ENCODE data around the gene DGKH.

DGKH gene

DNA sequence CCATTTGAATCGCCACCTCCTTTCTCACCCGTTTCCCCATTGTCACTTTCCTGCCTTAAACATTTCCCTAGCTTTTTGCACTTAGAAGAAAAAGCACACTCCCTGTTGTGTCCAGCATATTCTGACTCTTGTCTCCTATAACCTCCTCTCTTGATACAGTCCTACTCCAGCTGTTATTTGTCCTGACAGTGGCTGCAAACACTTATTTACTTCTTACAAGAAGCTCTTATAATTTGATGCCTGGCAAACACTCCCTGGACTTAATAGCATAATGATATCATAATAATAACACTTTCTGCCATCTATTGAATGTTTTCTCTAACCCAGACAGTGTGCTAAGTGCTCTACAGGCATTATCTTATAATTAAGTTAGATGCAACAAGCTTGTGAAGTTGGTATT is 76.6 kb downstream of the DGKH start:
- TF ChIP-seq, protein P1, sequence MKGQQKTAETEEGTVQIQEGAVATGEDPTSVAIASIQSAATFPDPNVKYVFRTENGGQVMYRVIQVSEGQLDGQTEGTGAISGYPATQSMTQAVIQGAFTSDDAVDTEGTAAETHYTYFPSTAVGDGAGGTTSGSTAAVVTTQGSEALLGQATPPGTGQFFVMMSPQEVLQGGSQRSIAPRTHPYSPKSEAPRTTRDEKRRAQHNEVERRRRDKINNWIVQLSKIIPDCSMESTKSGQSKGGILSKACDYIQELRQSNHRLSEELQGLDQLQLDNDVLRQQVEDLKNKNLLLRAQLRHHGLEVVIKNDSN (IDR thresholded peaks at IDR 0.05) = no peak
- TF ChIP-seq NFIC (IDR thresholded peaks at IDR 0.05) (no peak), CEBPB (IDR thresholded peaks at IDR 0.05) (no peak), CREB1 (IDR thresholded peaks at IDR 0.05; ENCODE audit: low read depth) (no peak), TEAD4 (IDR thresholded peaks at IDR 0.05) (no peak)

DNA sequence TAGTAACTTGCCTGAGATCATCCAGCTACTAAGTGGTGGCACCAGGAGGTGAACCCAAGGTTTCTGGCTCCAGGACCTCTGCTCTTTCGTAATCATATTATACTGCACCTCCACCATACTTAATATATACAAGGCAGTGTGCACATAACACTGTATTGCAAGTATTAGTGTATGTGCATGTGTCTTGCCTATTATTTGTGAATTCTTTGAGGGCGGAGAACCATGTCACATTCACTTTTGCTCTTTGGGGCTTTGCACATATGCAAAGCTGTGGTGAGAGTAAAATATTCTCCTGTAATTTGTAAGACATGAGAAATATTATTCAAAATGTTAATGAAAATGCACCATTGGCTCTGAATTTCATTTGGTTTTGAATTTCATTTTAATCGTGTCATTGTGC is 78.6 kb downstream of the DGKH start:
- TF ChIP-seq TEAD4 (IDR thresholded peaks at IDR 0.05) = no peak
- no peak for TF ChIP-seq NFIC (IDR thresholded peaks at IDR 0.05)
- TF ChIP-seq CEBPB (IDR thresholded peaks at IDR 0.05) = no peak
- TF ChIP-seq RAD21 (IDR thresholded peaks at IDR 0.05; ENCODE audit: low read depth) = no peak
- TF ChIP-seq EP300 (IDR thresholded peaks at IDR 0.05; ENCODE audit: borderline replicate concordance) = no peak
- TF ChIP-seq, protein P2, sequence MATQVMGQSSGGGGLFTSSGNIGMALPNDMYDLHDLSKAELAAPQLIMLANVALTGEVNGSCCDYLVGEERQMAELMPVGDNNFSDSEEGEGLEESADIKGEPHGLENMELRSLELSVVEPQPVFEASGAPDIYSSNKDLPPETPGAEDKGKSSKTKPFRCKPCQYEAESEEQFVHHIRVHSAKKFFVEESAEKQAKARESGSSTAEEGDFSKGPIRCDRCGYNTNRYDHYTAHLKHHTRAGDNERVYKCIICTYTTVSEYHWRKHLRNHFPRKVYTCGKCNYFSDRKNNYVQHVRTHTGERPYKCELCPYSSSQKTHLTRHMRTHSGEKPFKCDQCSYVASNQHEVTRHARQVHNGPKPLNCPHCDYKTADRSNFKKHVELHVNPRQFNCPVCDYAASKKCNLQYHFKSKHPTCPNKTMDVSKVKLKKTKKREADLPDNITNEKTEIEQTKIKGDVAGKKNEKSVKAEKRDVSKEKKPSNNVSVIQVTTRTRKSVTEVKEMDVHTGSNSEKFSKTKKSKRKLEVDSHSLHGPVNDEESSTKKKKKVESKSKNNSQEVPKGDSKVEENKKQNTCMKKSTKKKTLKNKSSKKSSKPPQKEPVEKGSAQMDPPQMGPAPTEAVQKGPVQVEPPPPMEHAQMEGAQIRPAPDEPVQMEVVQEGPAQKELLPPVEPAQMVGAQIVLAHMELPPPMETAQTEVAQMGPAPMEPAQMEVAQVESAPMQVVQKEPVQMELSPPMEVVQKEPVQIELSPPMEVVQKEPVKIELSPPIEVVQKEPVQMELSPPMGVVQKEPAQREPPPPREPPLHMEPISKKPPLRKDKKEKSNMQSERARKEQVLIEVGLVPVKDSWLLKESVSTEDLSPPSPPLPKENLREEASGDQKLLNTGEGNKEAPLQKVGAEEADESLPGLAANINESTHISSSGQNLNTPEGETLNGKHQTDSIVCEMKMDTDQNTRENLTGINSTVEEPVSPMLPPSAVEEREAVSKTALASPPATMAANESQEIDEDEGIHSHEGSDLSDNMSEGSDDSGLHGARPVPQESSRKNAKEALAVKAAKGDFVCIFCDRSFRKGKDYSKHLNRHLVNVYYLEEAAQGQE (IDR thresholded peaks at IDR 0.05; ENCODE audit: low read depth) = no peak
- no peak for TF ChIP-seq CREB1 (IDR thresholded peaks at IDR 0.05; ENCODE audit: low read depth)
- no peak for TF ChIP-seq ZBTB7A (IDR thresholded peaks at IDR 0.05; ENCODE audit: low read depth)
- no peak for TF ChIP-seq FOXM1 (IDR thresholded peaks at IDR 0.05; ENCODE audit: borderline replicate concordance, low read depth)
- TF ChIP-seq, protein P3, sequence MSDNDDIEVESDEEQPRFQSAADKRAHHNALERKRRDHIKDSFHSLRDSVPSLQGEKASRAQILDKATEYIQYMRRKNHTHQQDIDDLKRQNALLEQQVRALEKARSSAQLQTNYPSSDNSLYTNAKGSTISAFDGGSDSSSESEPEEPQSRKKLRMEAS (IDR thresholded peaks at IDR 0.05) = no peak
- no peak for TF ChIP-seq EGR1 (IDR thresholded peaks at IDR 0.05)
- TF ChIP-seq TAF1 (IDR thresholded peaks at IDR 0.05; ENCODE audit: low read depth) = no peak
- TF ChIP-seq YY1 (IDR thresholded peaks at IDR 0.05; ENCODE audit: low read depth) = no peak
- no peak for TF ChIP-seq TCF12 (IDR thresholded peaks at IDR 0.05; ENCODE audit: low read depth)
- TF ChIP-seq, protein P1 (IDR thresholded peaks at IDR 0.05) = no peak

DNA sequence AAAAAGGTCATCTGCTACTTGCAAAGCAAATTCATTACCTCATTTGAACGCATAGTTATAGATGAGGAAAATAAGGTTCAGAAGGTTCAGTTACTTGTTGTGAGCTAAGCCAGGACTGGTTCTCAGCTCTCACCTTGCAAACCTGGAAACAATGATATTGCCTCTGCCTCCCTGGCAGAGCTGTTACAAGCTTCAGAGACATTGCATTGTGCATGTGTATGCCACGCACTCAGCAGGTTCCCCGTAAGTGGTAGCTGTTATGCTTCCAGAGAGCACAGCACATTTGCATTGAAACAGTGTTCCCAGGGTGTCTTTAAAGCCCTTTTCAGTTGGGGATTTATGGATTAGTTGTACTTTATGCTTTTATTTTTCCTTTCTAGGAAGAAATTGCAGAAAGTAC is 80.6 kb downstream of the DGKH start:
- TF ChIP-seq TAF1 (IDR thresholded peaks at IDR 0.05; ENCODE audit: low read depth) (no peak), NFIC (IDR thresholded peaks at IDR 0.05) (no peak), EGR1 (IDR thresholded peaks at IDR 0.05) (no peak), FOXM1 (IDR thresholded peaks at IDR 0.05; ENCODE audit: borderline replicate concordance, low read depth) (no peak), EP300 (IDR thresholded peaks at IDR 0.05; ENCODE audit: borderline replicate concordance) (no peak)

DNA sequence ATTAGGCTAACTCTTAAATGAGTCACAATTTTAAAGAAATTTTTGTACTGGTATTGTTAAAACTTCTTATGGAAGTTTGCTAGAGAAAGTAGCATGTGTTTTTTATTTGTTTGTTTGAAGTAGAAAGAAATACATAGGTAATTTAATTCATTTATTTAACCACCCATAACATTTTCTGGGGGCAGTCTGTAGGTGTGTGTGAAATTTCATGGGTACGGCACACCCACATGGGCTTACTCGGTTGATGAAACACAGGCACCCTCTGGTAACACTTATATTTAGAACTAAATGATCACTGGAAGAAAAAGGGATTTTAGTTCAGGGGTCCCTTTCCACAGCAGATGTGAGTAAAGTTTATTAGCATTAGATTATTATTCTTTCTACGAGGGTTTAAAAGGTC is 88.1 kb downstream of the DGKH start:
- TF ChIP-seq EGR1 (IDR thresholded peaks at IDR 0.05) (no peak), TCF12 (IDR thresholded peaks at IDR 0.05; ENCODE audit: low read depth) (no peak)

DNA sequence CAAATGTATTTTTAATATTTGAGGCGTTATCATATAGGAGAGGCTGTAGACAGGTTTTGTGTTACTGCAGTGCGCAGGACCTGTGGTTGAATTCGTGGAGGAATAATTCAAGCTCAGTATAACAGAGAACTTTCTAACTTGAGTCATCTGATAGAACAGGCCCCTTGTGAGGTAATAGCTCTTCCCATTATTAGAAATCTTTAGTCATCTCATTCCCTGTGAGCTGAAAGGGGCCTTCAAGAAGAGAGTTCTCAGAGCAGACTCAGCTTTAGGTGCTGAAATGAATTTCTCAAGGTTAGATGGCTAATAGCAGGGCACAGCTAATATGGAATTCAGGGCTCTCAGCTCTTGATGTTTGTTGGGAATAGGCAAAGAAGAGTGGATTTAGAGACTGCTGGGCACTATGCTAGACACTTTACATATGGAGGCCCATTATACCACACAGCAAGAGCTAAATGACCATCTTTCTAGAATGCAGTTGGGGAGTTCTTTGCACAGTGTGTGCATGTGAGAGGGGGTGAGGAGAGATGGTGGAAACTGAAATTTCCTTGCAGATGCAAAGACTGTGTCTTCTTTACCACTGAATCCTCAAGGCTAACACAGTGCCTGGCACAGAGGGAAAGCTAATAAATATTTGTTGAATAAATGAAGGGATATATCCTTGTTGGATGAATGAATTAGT is 89.5 kb downstream of the DGKH start:
- TF ChIP-seq, protein P1 (IDR thresholded peaks at IDR 0.05) = no peak
- no peak for TF ChIP-seq EP300 (IDR thresholded peaks at IDR 0.05; ENCODE audit: borderline replicate concordance)
- no peak for TF ChIP-seq RAD21 (IDR thresholded peaks at IDR 0.05; ENCODE audit: low read depth)
- TF ChIP-seq, protein P2 (IDR thresholded peaks at IDR 0.05; ENCODE audit: low read depth) = no peak
- no peak for TF ChIP-seq CREB1 (IDR thresholded peaks at IDR 0.05; ENCODE audit: low read depth)
- no peak for TF ChIP-seq EGR1 (IDR thresholded peaks at IDR 0.05)
- no peak for TF ChIP-seq TAF1 (IDR thresholded peaks at IDR 0.05; ENCODE audit: low read depth)
- TF ChIP-seq ZBTB7A (IDR thresholded peaks at IDR 0.05; ENCODE audit: low read depth) = no peak
- TF ChIP-seq, protein P3 (IDR thresholded peaks at IDR 0.05) = no peak
- TF ChIP-seq CEBPB (IDR thresholded peaks at IDR 0.05) = no peak
- TF ChIP-seq NFIC (IDR thresholded peaks at IDR 0.05) = no peak
- TF ChIP-seq FOXM1 (IDR thresholded peaks at IDR 0.05; ENCODE audit: borderline replicate concordance, low read depth) = no peak
- TF ChIP-seq TCF12 (IDR thresholded peaks at IDR 0.05; ENCODE audit: low read depth) = no peak
- TF ChIP-seq TEAD4 (IDR thresholded peaks at IDR 0.05) = no peak
- TF ChIP-seq YY1 (IDR thresholded peaks at IDR 0.05; ENCODE audit: low read depth) = no peak

DNA sequence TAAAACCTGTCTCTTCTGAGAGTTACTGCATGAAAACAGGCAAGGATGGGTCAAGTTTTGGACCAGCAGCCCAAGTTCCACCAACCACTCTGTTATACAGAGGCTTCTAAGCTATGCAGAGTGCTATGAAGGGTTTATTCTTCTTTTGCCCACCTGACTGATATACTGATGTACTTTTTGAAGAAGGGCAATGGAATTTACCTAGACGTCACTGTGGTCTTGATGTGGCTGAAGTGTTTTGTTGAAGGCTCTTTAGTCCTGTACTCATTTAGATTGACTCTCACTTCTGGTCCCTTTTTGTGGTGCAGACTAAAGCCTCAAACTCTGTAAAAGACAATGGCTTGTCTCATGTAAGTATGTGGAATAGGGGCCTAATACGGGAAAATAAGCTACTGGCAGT is 92.0 kb downstream of the DGKH start:
- TF ChIP-seq, protein P1 (IDR thresholded peaks at IDR 0.05) = no peak
- no peak for TF ChIP-seq EP300 (IDR thresholded peaks at IDR 0.05; ENCODE audit: borderline replicate concordance)
- TF ChIP-seq CREB1 (IDR thresholded peaks at IDR 0.05; ENCODE audit: low read depth) = no peak
- no peak for TF ChIP-seq FOXM1 (IDR thresholded peaks at IDR 0.05; ENCODE audit: borderline replicate concordance, low read depth)
- TF ChIP-seq YY1 (IDR thresholded peaks at IDR 0.05; ENCODE audit: low read depth) = no peak
- TF ChIP-seq ZBTB7A (IDR thresholded peaks at IDR 0.05; ENCODE audit: low read depth) = no peak
- TF ChIP-seq, protein P3 (IDR thresholded peaks at IDR 0.05) = no peak
- TF ChIP-seq TEAD4 (IDR thresholded peaks at IDR 0.05) = no peak
- TF ChIP-seq TAF1 (IDR thresholded peaks at IDR 0.05; ENCODE audit: low read depth) = no peak
- no peak for TF ChIP-seq EGR1 (IDR thresholded peaks at IDR 0.05)
- no peak for TF ChIP-seq RAD21 (IDR thresholded peaks at IDR 0.05; ENCODE audit: low read depth)
- no peak for TF ChIP-seq NFIC (IDR thresholded peaks at IDR 0.05)

Data from Ishikawa (cell line).